Thyroid gland (tissue), 4 donors: Measurements from ENCODE around the gene KRT78. TPM values are rescaled to one million over a fixed set of nuclear protein-coding genes. Genes with fewer than 3 reads are reported as not detected.
"Not testable (repeated sequence)": the region's sequence is repeated elsewhere in the genome, so short reads cannot be mapped to it uniquely, and the experiment has no call there.

Source experiments
- DNase-seq, 2 donors: peaks; one replicate each; pipeline ENCODE4 v3.0.0-alpha.2; 2019
- H3K27ac ChIP-seq, 3 donors: fragments of 200-600 bp; sonication (generic); 1 replicate in 2 of 3; 2 replicates in 1 of 3; pipeline ENCODE4 v1.5.1; 2016 to 2019; ENCODE audit warnings: mild to moderate bottlenecking in 1 of 3, moderate library complexity in 1 of 3
- H3K27me3 ChIP-seq: fragments of 200-600 bp; sonication (generic); one replicate; pipeline ENCODE4 v1.5.1; 2019
- H3K36me3 ChIP-seq, 2 donors: fragments of 200-600 bp; sonication (generic); one replicate each; pipeline ENCODE4 v1.5.1; 2016 to 2019
- H3K4me1 ChIP-seq, 2 donors: fragments of 200-600 bp; sonication (generic); one replicate each; pipeline ENCODE4 v1.5.1; 2017 to 2019
- H3K4me3 ChIP-seq, 3 donors: fragments of 200-600 bp; sonication (generic); replicated peaks in 1 of 3; 1 replicate in 2 of 3; 2 replicates in 1 of 3; pipeline ENCODE4 v1.5.1; 2016; ENCODE audit warnings: mild to moderate bottlenecking in 1 of 3
- H3K9me3 ChIP-seq: fragments of 200-600 bp; sonication (generic); one replicate; pipeline ENCODE4 v1.5.1; 2017
- POLR2A ChIP-seq, 2 donors: fragments of 450-650 bp; IDR thresholded peaks; one replicate each; pipeline ENCODE4 v1.6.1; 2017; ENCODE audit warnings: antibody characterized with exemption in 2 of 2, mild to moderate bottlenecking in 2 of 2, moderate library complexity in 1 of 2
- WGBS, 2 donors: methylation state at CpG; one replicate each; pipeline ENCODE4 v1.1.5; 2017; 5-methylcytosine and 5-hydroxymethylcytosine counted together
- intact Hi-C: fragments of 100-400 bp; cut with DNase I; formaldehyde crosslinking; loops from one replicate; pipeline ENCODE4 v1.15.1; 2023
- total RNA-seq, 4 donors: library from RNA; depleted of rRNA; stranded (reverse); fragments of >200 nt; gene quantifications; one replicate each; pipeline ENCODE4 v1.2.3, GENCODE V29; 2016
- TF ChIP-seq, protein P1 (sequence below), 6 experiments: fragments of 200-600 bp in 3 of 6; fragments of 450-650 bp in 3 of 6; sonication (generic) in 3 of 6; IDR thresholded peaks; one replicate each; pipeline ENCODE4 v1.5.1; 2016 to 2019; ENCODE audit warnings: antibody characterized with exemption in 6 of 6, mild to moderate bottlenecking in 2 of 6, inconsistent platforms in 1 of 6, moderate library complexity in 1 of 6

The KRT78 gene
- total RNA-seq, 4 donors from 2014 or later, result 0.40 TPM; not detected in 3

DNA sequence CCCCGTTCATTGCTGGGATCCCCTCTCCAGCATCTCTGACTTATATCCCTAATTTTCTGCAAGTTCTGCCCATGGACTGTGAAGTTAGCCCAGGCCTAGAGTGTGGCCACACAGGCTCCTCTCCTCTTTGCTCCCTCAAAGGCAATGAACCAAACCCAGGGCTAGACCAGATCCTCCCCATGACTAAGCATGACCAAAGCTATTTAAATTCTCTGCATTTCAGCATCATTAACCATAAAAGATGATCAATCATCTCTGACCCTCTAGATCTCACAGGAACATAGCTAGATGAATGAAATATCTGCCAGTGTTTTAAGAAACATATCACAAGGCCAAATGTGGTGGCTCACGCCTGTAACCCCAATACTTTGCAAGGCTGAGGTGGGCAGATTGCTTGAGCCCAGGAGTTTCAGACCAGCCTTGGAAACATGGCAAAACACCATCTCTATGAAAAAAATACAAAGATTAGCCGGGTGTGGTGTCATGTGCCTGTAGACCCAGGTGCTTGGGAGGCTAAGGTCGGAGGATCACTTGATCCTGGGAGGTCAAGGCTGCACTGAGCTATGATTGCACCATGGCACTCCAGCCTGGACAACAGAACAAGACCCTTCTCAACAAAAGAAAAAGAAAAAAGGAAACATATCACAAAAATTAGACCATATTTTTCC lies 50.7 kb downstream of the KRT78 start:
- no peak for DNase-seq
- 89 to 92% methylated on average over 4 of the region's 4 CpGs for WGBS, 2 donors
- TF ChIP-seq POLR2A (IDR thresholded peaks at IDR 0.05), result no peak
- TF ChIP-seq, protein P1, sequence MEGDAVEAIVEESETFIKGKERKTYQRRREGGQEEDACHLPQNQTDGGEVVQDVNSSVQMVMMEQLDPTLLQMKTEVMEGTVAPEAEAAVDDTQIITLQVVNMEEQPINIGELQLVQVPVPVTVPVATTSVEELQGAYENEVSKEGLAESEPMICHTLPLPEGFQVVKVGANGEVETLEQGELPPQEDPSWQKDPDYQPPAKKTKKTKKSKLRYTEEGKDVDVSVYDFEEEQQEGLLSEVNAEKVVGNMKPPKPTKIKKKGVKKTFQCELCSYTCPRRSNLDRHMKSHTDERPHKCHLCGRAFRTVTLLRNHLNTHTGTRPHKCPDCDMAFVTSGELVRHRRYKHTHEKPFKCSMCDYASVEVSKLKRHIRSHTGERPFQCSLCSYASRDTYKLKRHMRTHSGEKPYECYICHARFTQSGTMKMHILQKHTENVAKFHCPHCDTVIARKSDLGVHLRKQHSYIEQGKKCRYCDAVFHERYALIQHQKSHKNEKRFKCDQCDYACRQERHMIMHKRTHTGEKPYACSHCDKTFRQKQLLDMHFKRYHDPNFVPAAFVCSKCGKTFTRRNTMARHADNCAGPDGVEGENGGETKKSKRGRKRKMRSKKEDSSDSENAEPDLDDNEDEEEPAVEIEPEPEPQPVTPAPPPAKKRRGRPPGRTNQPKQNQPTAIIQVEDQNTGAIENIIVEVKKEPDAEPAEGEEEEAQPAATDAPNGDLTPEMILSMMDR (IDR thresholded peaks at IDR 0.05), result no peak
- H3K9me3 ChIP-seq, result no peaks in the 10 kb centered on the region
- no peak overlapping the region for H3K27ac ChIP-seq
- H3K4me3 ChIP-seq, result no peak overlapping the region
- H3K36me3 ChIP-seq, result no peaks in the 10 kb centered on the region
- no peaks in the 10 kb centered on the region for H3K27me3 ChIP-seq
- H3K4me1 ChIP-seq, result peaks cover 14 to 28% of the 10 kb centered on the region in 2 donors
- intact Hi-C loops, result no loop called here

DNA sequence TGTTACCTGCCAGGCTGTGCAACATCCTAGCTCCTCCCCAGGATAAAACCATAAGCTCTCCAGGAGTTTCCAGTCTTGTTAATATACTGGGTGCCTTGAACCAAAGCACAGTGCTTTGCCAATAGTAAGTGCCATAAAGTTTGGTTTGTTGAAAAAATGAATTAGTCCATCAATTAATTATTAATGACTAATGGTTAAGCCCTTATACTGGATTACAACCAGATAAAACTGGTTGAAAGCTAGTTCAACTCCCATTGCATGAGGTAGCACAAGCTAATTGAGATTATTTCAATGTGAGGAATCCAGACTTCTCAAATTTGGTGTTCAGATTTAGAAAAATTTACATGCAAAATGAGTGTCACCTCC lies 51.3 kb downstream of the KRT78 start:
- no peaks in the 10 kb centered on the region for H3K36me3 ChIP-seq
- H3K4me1 ChIP-seq, result peaks cover 14 to 28% of the 10 kb centered on the region in 2 donors
- no peak for DNase-seq
- no peaks in the 10 kb centered on the region for H3K9me3 ChIP-seq
- TF ChIP-seq, protein P1 (IDR thresholded peaks at IDR 0.05), result no peak
- no peak for TF ChIP-seq POLR2A (IDR thresholded peaks at IDR 0.05)
- H3K4me3 ChIP-seq, result no peak overlapping the region
- intact Hi-C loops, result no loop called here
- no peak overlapping the region for H3K27ac ChIP-seq
- no peaks in the 10 kb centered on the region for H3K27me3 ChIP-seq

DNA sequence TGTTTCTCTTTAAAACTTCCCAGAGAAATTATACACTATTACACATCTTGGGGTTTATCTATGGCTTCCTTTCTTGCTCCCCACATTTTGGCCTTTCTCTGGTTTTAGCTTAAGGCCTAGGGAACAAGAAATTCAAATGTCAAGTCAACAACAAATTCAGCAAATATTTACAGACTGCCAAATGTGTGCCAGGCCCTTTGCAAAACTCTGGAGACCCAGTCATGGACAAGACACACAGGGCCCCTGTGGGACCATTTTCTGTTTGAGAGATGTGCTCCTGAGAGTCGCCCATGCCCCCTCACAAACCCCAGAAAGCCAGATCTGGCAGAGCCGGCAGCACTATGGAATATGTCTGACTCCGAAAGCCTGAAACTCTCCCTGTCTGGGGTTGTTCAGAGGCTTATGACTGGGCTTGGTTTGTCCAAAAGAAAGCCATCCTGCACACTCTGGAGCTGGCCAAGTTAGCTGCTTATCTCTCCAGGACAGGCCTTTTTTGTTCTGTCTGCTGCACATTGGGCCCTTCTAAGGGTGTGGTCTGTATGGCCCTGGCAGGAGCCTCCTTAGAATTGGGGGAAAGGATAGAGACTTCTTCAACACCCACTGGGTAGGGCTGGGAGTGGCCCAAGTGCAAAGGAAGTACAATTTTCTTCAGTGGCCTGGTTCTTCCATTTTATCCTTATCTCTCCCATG lies 51.8 kb downstream of the KRT78 start:
- no peak overlapping the region for H3K27ac ChIP-seq
- intact Hi-C loops, result no loop called here
- H3K4me3 ChIP-seq, result no peak overlapping the region
- WGBS, 2 donors, result 92 to 95% methylated on average over 3 of the region's 3 CpGs
- no peaks in the 10 kb centered on the region for H3K36me3 ChIP-seq
- DNase-seq, result no peak
- no peaks in the 10 kb centered on the region for H3K27me3 ChIP-seq
- TF ChIP-seq, protein P1 (IDR thresholded peaks at IDR 0.05), result no peak
- no peak for TF ChIP-seq POLR2A (IDR thresholded peaks at IDR 0.05)
- H3K9me3 ChIP-seq, result no peaks in the 10 kb centered on the region
- H3K4me1 ChIP-seq, result peaks cover 14 to 28% of the 10 kb centered on the region in 2 donors

DNA sequence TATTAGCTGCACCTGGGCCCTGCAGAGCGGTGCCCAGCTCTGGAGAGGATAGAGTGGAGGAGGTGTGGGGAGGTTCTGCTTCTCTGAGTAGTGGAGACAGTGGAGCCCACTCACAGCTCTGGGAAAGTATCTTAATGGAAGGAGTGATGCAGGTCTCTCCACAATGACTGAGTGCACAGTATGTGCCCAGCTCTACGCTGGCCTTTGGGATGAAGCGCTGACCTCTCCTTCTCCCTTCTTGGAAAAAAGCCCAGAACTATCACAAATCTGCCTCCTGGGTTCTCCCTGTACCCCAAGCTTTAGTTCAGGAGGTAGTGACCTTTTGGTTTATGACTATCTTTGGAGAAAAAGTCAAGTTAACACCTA lies 52.4 kb downstream of the KRT78 start:
- Histone ChIP-seq H3K4me1 (peaks cover 11 to 23% of the 10 kb centered on the region in 2 donors), H3K4me3 (no peak overlapping the region), H3K27ac (no peak overlapping the region), H3K9me3 (no peaks in the 10 kb centered on the region), H3K27me3 (no peaks in the 10 kb centered on the region), H3K36me3 (no peaks in the 10 kb centered on the region)
- intact Hi-C loops, result no loop called here
- 89 to 100% methylated on average over 3 of the region's 3 CpGs for WGBS, 2 donors
- TF ChIP-seq, protein P1 (IDR thresholded peaks at IDR 0.05), result no peak
- no peak for TF ChIP-seq POLR2A (IDR thresholded peaks at IDR 0.05)
- DNase-seq, result no peak

DNA sequence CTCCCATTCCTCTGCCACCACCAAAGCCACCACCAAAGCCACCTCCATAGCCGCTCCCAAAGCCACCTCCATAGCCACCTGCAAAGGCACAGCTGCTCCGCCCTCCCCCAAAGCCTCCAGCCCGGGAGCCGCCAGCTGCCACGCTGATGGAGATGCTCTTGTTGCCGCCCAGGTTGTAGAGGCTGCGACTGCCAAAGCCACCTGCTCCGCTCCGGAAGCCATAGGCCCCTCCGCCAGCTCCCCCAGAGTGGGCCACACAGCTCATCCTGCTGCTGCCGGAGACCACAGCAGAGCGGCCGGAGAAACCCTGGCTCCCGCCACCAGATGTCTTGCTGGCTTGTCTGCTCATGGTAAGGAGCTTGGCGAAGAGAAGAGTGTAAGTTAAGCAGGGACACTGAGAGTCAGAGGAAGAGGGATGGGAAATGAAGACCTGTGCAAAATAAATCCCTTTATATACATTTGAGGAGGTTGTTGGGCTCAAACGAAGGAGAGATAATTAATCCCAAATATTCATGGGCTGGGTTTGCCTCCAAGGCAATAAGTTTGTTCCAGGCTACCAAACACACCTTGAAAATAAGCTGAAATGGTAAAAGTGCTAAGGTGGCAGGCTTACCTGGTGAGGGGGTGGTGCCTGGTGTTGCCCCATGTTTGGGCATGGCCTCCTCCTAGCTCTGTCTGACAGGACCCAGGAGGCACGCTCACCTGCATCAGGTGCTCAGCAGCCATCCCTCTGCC lies 52.9 kb downstream of the KRT78 start, which contains the start of gene KRT3:
Gene KRT3, minus strand, starts transcription at position 424 of the 735 bp plus-strand sequence. Its CDS starts 75 bp downstream, at position 349.
- TF ChIP-seq, protein P1 (IDR thresholded peaks at IDR 0.05), result no peak
- no peak for TF ChIP-seq POLR2A (IDR thresholded peaks at IDR 0.05)
- H3K9me3 ChIP-seq, result no peaks in the 10 kb centered on the region
- no peak for DNase-seq
- peaks cover 8 to 18% of the 10 kb centered on the region in 2 donors for H3K4me1 ChIP-seq
- no peaks in the 10 kb centered on the region for H3K36me3 ChIP-seq
- intact Hi-C loops, result no loop called here
- no peak within 1 kb of the TSS for H3K4me3 ChIP-seq
- no peak within 1 kb of the TSS for H3K27ac ChIP-seq
- no peaks in the 10 kb centered on the region for H3K27me3 ChIP-seq
- 90 to 93% methylated on average over 13 to 17 of the region's 17 CpGs for WGBS, 2 donors

DNA sequence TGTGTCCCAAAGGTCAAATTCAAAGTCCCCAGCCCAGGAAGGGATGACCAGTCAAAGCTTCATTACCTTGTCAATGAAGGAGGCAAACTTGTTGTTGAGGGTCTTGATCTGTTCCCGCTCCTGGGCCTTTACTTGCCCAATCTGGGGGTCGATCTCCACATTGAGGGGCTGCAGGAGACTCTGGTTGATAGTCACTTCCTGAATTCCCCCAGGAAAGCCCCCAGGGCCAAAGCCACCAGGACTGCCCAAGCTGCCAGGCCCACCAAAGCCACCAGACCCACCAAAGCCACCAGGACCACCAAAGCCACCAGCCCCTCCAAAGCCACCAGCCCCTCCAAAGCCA lies 53.5 kb downstream of the KRT78 start:
- H3K27ac ChIP-seq, H3K27me3 ChIP-seq, H3K9me3 ChIP-seq, H3K4me3 ChIP-seq, DNase-seq, intact Hi-C loops, H3K36me3 ChIP-seq: not testable (repeated sequence)
- 100% methylated on average over 1 to 2 of the region's 2 CpGs for WGBS, 2 donors
- H3K4me1 ChIP-seq, result peaks cover 4 to 14% of the 10 kb centered on the region in 2 donors
